ENCODE results near the gene DSG4.

GRCh38 chr18:31444142-31444541 is 67.6 kb downstream of the DSG4 start:
- TF ChIP-seq CTCF (conservative IDR thresholded peaks at IDR 0.05; ENCODE audit: low read depth, low read length): no peak
- no peak for TF ChIP-seq EZH2 (IDR thresholded peaks at IDR 0.05; ENCODE audit: borderline replicate concordance, low read depth, low read length, poor library complexity, severe bottlenecking)

All from A673 (cell line).